A673 (cell line): ENCODE measurements around the gene SNX33.

ENCODE experiments used
- CTCF ChIP-seq: fragments of 300-800, 200-600 bp; sonication (generic); conservative IDR thresholded peaks from 2 replicates; pipeline ENCODE4 v1.5.1; 2017; ENCODE audit warnings: low read depth, mild to moderate bottlenecking, antibody characterized with exemption, low read length, moderate library complexity, mixed read lengths
- EZH2 ChIP-seq: fragments of 200-600 bp; sonication (generic); IDR thresholded peaks from 2 replicates; pipeline ENCODE4 v1.6.1; 2017; ENCODE audit warnings: borderline replicate concordance, low read depth, mild to moderate bottlenecking, mixed read lengths, antibody characterized with exemption, low read length; ENCODE audit not compliant: poor library complexity, severe bottlenecking

DNA sequence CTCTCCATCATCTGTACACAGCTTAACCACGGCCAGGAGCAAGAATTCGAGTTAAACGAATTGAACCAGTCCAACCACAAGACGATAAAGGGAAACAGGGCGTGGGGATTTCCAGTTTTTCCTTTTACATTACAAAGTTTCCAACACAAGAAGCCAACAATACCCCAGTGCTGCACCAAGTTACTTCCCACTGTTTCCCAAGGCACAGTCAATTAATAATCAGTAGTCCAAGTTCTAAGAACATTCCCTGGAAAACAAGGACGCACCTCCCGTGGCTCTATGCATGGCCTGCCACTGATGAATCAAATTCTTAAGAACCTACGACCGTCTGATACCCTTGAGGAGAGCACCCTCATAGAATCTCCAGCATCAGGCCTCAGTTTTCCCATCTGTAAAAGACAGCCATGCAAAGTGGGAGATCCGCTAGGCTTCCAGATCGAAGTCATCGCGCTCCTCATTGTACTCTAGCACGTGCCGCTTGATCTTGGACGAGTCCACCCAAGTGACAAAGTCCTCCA, 8.5 kb upstream of the SNX33 start:
- TF ChIP-seq CTCF (no peak), EZH2 (no peak)
